ENCODE results near the gene KATNB1. TPM values are rescaled to one million over a fixed set of nuclear protein-coding genes. Genes with fewer than 3 reads are reported as not detected.
A peak's percentile ranks its signal among the peaks of the same experiment; 100 is the strongest.

KATNB1 gene
- total RNA-seq, 1 experiment from 2014 or later: 8.1 TPM

- ATAC-seq (no peak), DNase-seq (ENCODE audit: low read depth, low spot score) (no peak)
- in situ Hi-C loops (cut with HindIII; ENCODE audit: low pct_unique_long_range_greater_than_20kb, low sequenced_read_pairs): no loop called here
- Histone ChIP-seq H3K9me3 (ENCODE audit: control insufficient read depth, insufficient read depth, low read depth, low read length) (no peaks in the 10 kb centered on the region), H3K36me3 (ENCODE audit: control insufficient read depth, insufficient read depth, low read length) (no peaks in the 10 kb centered on the region), H3K4me3 (ENCODE audit: low read depth in 2 of 2, low read length in 2 of 2) (no peak overlapping the region), H3K27me3 (ENCODE audit: control insufficient read depth, insufficient read depth, low read length) (no peaks in the 10 kb centered on the region), H3K27ac (ENCODE audit: low read length) (peak overlapping the region; percentile 67), H3K4me1 (ENCODE audit: control insufficient read depth, insufficient read depth, low read length) (peaks cover 57% of the 10 kb centered on the region)
- no TSS peak for BruUV-seq (replicated peaks)
- CTCF ChIA-PET: no interaction called here
- POLR2A ChIA-PET: no interaction called here
- TF ChIP-seq REST (IDR thresholded peaks at IDR 0.05; ENCODE audit: insufficient read depth in 1 of 2, low read depth in 2 of 2, low read length in 1 of 2) (no peak), SIN3A (IDR thresholded peaks at IDR 0.05; ENCODE audit: borderline replicate concordance, insufficient read depth, low read depth, low read length) (no peak), TCF7L2 (IDR thresholded peaks at IDR 0.05; ENCODE audit: low read depth, low read length) (no peak), POLR2AphosphoS5 (IDR thresholded peaks at IDR 0.05; ENCODE audit: low read depth, low read length) (no peak), CTCF (IDR thresholded peaks at IDR 0.05) (no peak)
- intact Hi-C loops (cut with micrococcal nuclease; ENCODE audit: unreplicated experiment): no loop called here
These were observed 68.7 kb downstream of the KATNB1 start for GRCh38 chr16:57804111-57804837.

GRCh38 chr16:57805176-57805575 is 69.6 kb downstream of the KATNB1 start:
- CTCF ChIA-PET: no interaction called here
- Histone ChIP-seq H3K4me1 (ENCODE audit: control insufficient read depth, insufficient read depth, low read length) (peaks cover 57% of the 10 kb centered on the region), H3K36me3 (ENCODE audit: control insufficient read depth, insufficient read depth, low read length) (no peaks in the 10 kb centered on the region), H3K27me3 (ENCODE audit: control insufficient read depth, insufficient read depth, low read length) (no peaks in the 10 kb centered on the region), H3K27ac (ENCODE audit: low read length) (peak overlapping the region; percentile 29; the same call in 1 of the 2 replicates), H3K4me3 (ENCODE audit: low read depth in 2 of 2, low read length in 2 of 2) (no peak overlapping the region), H3K9me3 (ENCODE audit: control insufficient read depth, insufficient read depth, low read depth, low read length) (no peaks in the 10 kb centered on the region)
- in situ Hi-C loops (cut with HindIII; ENCODE audit: low pct_unique_long_range_greater_than_20kb, low sequenced_read_pairs) (no loop called here), intact Hi-C loops (cut with micrococcal nuclease; ENCODE audit: unreplicated experiment) (no loop called here)
- TF ChIP-seq POLR2AphosphoS5 (IDR thresholded peaks at IDR 0.05; ENCODE audit: low read depth, low read length) (no peak), REST (IDR thresholded peaks at IDR 0.05; ENCODE audit: insufficient read depth in 1 of 2, low read depth in 2 of 2, low read length in 1 of 2) (no peak), SIN3A (IDR thresholded peaks at IDR 0.05; ENCODE audit: borderline replicate concordance, insufficient read depth, low read depth, low read length) (no peak), TCF7L2 (IDR thresholded peaks at IDR 0.05; ENCODE audit: low read depth, low read length) (no peak), CTCF (IDR thresholded peaks at IDR 0.05) (no peak)
- DNase-seq (ENCODE audit: low read depth, low spot score) (no peak), ATAC-seq (no peak)
- BruUV-seq (replicated peaks): no TSS peak
- POLR2A ChIA-PET: no interaction called here
